ENCODE measurements around the gene KCNIP4.

DNA sequence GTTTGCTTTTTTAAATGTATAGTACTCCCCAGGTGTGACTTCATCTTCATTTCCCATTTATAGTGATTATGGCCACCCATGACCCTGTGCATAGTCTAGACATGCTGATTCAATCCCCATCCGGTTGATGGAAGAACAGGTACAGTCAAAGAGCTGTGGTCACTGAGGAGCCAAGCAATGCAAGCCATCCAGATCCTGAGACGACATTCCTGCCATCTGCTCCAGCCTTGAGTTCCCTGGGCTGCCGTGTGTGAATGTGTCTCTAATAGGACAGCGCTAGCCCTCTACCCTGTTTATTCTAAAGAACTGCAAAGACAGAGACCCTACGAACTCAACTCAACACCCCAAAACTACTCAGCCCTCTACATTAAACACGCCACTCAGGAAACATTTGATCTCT, 1.7 kb downstream of the KCNIP4 start:
- TF ChIP-seq POLR2AphosphoS5 (IDR thresholded peaks at IDR 0.05; ENCODE audit: borderline replicate concordance, low read depth, low read length): no peak
- TF ChIP-seq EZH2 (IDR thresholded peaks at IDR 0.05): no peak
- no peak for TF ChIP-seq FOXP2 (optimal IDR thresholded peaks at IDR 0.05; ENCODE audit: control extremely low read depth, extremely low read length, insufficient read depth)
